HG03280 (cell line): ENCODE measurements around the gene ATG16L2.
"Not testable (repeated sequence)": the region's sequence is repeated elsewhere in the genome, so short reads cannot be mapped to it uniquely, and the experiment has no call there.

Source experiments
- ATAC-seq: cut with Tn5 transposase; IDR thresholded peaks from one replicate; pipeline ENCODE4 v1.9.1; 2021; ENCODE audit warnings: mild to moderate bottlenecking, moderate library complexity; ENCODE audit not compliant: unreplicated experiment

The ATG16L2 gene

DNA sequence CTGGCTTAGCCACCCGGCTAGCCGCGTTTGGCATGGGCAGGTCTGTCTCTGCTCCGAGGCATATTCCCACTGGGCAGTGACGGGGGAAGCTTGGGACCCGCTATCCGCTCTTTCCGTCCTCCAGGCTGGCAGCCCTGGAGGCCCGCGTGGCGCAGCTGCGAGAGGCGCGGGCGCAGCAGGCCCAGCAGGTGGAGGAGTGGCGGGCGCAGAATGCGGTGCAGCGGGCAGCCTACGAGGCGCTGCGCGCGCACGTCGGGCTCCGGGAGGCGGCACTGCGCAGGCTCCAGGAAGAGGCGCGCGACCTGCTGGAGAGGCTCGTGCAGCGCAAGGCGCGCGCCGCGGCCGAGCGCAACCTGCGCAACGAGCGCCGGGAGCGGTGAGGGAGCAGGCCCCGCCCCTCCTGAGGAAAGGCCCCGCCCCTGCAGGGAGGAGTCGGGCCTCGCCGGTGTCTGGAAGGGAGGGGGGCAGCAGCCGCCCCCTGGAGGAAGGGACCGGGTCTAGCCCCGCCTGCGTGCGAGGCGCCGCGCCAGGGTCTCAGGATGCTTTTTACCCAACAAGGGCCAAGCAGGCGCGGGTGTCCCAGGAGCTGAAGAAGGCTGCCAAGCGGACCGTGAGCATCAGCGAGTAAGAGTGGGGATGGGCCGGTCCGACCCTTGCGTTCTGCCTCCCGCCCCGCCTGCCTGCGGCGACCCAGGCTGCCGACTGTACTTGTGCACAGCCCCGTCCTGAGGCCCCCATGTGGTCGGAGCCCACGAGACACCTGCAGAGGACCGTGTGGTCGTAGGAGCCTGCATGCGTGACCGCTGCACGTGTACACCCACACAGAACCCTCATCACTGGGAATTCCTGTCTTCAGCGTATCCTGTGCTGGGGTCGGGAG is 7.9 kb downstream of the ATG16L2 start:
- ATAC-seq, result no peak

DNA sequence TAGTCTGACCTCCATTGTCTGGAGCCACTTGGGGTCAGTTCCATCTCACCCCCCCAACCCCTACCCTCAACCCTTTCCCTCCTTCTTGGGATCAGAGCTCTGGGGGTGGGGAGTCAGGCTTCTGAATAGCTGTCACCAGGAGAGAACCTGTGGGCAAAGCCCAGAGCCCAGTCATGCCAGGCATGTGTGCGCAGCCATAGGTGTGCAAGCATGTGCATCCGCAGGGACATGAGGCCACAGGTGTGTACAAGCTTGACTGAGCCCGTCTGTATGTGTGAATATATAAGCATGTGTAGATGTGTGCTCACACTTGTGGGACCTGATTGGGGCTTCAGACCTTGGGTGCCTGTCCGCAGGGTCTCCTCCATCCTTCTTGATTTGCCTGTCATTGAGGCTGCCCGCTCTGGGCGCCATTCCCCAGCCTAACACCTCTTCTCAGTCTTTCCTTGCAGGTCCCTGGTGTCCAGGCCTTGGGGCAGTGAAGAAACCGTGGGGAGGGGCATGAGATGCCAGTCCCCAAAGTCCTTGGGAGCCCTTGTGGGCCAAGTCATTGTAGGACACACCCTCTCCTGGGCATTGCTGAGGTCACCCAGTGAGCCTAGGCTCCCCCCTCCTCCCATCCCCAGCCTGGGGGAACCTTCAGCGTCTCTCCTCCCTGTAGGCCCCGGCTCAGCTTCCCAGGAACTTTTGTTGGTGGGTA is 9.0 kb downstream of the ATG16L2 start:
- no peak for ATAC-seq

DNA sequence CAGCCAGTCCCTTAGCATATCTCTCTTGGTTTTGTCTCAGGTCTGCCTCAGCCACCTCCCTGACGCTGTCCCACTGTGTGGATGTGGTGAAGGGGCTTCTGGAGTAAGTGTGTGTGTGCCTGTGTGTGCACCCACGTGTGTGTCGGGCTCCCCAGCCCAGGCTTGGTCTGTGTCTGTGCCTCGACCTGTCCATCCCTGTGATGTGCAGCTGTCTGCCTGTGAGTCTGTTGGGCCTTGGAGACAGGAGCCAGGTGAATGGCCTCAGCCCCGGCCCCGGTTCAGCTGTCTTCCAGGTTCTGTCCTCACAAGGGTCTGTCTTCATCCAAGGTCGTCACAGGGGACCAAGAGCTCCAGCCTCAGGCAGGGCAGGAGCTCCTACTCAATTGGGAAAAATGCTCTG is 9.8 kb downstream of the ATG16L2 start:
- no peak for ATAC-seq

DNA sequence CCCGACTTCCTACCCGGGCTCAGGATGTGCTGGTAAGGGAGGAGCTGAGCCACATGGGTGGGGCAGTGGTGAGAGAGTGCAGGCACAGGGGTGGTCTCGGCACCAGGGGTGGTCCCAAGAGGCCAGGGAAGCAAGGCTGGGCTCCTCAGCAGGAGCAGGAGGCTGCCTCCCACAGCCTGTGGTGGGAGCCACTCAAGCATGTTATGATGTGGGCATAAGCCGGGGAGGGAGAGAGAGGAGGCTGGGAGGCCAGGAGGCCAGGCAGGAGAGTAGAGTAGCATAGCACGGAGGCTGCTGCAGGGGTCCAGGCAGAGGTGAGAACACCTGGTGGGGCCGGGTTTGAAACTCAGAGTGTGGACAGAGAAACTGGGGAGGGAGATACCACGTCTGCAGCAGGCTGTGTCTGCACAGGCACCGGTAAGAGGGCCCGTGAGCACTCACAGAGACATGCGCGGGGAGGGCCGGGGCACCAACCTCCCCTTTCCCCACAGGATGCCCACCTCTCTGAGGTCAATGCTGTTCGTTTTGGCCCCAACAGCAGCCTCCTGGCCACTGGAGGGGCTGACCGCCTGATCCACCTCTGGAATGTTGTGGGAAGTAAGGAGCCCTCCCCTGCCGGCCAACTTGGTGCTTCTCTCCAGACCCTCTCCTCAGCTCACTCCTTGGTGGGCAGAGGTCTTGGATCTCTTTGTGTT is 10.7 kb downstream of the ATG16L2 start:
- ATAC-seq, result no peak

DNA sequence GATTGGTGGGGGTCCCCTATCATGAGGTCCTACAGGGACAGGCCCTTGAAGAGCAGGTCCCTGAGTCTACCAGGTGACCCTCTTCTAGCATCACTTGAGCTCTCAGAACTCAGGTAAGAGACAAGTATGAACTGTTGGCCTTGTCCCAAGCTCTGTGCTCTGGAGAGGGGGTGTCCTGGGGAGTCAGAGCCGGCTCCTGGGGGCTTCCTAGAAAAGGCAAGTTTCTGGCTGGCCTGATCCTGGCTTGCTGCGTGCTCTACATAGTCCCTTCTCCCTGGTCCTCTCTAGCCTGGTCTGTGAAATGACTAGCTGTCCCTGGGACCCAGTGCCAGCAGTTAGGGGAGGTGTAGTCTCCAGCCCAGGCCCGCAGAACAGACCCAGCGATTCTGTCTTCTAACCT is 11.4 kb downstream of the ATG16L2 start:
- no peak for ATAC-seq

DNA sequence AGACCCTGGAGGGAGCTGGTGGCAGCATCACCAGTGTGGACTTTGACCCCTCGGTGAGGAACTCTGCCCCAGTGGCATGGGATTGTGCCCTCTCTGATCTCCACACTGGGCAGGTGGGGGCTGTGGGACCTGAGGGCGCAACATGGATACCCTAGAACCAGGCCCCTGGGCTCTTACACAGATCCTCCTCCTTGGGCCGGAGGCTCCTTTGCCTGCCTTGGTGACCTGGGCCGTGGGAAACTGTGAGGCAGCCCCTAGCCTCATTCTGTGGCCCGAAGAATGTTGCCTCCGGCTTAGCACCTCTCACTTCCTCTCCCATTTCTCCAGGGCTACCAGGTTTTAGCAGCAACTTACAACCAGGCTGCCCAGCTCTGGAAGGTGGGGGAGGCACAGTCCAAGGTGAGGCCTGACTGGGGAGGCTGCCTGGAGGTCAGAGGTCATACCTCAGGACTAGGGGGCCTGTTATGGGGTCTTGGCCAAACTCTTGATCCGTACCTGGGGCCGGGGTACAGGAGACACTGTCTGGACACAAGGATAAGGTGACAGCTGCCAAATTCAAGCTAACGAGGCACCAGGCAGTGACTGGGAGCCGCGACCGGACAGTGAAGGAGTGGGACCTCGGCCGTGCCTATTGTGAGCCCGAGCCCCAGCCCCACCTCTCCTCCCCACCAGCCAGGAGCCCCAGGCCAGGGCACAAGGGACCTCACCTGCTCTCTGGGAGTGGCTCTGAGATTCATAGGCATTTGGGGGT is 12.2 kb downstream of the ATG16L2 start:
- ATAC-seq, result no peak

DNA sequence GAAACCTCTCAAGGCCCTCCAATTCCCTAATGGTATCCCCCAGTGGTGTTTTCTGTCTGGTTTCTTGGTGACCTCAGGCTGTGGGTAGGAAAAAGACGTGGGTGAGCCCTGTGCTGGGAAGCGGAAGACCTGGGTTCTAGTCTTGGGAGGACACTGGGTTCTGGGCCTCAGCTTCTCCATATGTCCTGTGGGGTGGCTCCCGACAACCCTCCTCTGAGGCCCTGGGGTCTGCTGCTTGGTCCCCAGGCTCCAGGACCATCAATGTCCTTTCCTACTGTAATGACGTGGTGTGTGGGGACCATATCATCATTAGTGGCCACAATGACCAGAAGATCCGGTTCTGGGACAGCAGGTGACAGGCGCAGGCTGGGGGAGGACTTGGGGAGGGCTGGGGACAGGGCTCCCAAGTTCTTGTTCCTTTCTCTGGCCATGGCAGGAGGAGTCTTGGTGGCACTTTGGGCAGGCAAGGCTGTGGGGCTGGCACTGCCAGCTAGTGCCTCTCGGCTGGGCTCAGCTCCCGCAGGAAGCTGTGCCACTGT is 12.8 kb downstream of the ATG16L2 start:
- ATAC-seq, result no peak

DNA sequence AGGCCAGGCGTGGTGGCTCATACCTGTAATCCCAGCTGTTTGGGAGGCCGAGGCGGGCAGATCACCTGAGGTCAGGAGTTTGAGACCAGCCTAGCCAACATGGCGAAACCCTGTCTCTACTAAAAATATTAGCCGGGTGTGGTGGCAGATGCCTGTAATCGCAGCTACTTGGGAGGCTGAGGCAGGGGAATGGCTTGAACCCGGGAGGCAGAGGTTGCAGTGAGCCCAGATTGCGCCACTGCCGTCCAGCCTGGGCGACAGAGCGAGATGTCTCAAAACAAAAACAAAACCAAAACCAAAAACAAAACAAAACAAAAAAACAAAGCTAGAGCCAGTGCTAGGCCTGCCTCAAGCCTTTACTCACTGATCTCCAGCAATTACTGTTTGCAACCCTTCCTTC is 13.4 kb downstream of the ATG16L2 start:
- not testable (repeated sequence) for ATAC-seq

DNA sequence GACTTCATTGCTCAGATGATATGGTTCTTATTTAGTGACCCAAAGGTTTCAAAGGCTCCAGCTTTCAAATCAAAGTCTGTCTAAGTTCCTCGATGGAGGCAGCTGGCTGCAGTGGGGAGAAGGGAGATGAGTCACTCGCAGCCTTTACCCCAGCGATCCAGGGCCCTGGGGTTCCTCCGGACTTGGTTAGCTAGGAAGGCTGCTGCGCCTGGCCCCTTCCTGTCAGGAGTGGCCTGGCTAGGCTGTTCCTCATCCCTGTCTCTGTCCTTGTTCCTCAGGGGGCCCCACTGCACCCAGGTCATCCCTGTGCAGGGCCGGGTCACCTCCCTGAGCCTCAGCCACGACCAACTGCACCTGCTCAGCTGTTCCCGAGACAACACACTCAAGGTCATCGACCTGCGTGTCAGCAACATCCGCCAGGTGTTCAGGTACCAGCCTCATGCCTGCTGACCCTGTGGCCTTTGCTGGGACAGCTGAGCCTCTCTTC is 13.9 kb downstream of the ATG16L2 start:
- no peak for ATAC-seq

DNA sequence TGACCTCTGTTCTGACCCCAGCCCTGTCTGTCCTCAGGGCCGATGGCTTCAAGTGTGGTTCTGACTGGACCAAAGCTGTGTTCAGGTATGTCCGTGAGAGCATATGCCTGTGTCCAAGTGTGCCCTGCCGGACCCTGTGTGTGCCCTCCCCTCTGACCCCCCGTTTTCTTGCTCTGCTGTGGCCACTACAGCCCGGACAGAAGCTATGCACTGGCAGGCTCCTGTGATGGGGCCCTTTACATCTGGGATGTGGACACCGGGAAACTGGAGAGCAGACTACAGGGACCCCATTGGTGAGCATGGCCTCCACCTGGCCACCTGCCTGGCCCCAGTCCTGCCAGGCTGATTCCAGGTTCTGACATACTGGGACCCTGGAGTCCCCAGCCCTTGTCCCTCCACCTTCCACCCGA is 14.5 kb downstream of the ATG16L2 start:
- no peak for ATAC-seq

DNA sequence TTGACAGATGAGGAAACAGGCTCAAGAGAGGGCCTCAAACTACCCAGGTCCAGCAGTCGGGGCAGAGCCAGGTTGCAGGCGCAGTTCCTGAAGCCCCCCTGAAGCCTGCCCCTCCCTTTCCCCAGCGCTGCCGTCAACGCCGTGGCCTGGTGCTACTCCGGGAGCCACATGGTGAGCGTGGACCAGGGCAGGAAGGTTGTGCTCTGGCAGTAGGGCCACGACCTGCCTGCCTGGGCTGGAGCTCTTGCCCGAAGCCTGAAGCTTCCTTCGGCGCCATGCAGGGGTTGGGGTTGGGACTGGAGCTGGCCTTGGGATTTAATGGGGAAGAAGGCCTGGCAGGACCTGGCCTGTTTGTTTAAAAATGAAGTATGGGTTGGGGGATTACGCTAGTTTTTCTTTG is 15.0 kb downstream of the ATG16L2 start:
- no peak for ATAC-seq

DNA sequence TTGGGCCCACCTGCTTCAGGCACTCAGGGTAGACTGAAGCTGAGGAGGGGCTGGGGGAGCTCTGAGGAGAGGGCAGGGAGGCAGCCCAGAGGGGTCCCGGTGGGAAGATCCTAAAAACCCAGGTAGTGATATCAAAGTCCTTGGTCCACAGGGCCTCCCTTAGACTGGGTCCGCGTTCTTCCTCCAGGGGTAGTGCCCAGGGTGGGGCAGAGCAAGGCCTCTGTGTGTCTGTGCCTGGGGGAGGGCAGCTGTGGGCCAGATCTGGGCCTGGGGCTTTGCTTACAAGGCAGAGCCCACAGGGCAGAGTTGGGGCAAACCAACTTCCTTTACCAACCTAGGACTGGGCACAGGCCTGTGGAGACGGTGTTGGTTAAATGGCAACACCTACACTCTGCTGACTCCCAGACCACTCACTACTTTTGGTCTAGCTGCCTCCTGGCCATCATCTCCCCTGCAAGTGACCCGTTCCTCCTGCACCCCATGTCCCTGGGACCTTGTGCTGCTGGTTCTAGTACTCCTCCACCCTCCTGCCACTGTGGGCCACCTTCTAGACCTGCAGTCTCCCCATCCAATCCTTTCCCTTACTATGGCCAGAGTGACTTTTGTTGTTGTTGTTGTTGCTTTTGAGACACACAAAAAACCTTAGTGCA is 15.8 kb downstream of the ATG16L2 start:
- ATAC-seq, result no peak

DNA sequence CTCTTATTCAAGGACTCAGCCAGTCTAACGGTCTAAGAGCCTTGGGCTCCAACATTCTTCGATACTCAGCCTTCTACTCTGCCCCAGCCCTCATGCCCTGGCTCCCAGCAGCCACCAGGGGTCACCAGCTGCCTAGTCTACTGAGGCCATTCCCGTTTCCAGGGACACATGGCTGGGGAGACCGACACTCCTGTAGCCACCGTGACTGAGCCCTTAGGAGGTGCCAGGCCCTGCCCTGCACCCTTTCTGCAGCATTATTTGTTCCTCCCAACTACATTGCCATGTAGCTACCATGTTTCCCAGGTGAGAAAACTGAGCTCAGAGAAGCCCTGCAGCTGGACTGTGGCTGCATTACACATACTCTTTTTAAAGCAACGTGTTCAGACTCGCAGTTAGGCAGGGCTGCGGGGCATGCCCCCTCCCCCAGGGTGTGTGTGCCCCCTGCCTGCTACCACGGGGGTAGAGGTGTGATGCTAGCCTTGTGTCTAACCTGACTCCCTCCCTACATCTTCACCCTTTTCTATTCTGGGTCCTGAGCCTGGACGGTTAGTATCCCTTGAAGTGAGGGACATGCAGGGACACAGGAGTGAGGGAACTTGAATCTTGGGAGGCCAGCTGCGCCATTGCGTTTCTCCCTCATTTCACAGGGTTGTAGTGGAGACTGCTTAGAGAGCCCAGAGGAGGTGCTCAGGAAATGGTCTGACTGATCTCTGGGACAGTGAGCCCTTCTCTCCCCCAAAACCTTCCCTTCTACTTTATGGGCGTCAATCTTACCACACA is 17.5 kb downstream of the ATG16L2 start:
- no peak for ATAC-seq

DNA sequence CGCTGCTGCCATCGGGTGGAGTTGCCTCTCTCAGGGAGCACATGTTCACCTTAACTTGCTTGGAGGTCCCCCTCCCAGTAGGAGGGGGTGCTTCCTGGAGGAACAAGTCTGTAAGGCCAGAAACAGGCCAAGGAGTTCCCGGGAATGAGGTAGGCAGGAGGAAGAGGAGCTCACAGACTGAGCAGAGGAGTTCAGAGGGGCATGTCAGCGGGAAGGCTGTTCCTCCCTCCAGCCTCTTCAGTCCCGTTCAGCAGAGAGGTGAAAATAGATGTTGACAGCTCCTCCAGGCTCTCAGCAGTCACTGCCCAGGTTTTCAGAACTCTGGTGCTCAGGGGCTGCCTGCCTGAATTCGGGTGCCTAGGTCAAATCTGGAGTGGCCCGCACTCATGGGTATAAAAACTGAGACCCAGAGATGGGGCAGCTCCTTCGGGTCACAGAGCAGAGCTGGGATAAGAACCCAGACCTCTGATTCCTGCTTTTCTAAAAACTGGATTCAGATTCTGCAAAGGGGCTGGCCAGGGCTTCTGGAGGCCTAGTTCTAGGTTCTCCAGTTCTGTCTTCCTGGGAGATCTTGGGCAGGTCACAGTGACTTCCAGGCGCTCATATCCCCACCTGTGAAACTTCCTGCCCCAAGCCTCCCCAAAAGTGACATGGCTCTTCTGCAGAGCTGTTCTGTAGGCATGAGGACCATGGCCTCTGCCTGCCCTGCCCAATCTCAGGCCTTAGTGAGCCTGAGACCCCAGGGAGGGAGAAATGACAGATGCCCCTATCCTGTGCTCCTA is 18.3 kb downstream of the ATG16L2 start:
- no peak for ATAC-seq

DNA sequence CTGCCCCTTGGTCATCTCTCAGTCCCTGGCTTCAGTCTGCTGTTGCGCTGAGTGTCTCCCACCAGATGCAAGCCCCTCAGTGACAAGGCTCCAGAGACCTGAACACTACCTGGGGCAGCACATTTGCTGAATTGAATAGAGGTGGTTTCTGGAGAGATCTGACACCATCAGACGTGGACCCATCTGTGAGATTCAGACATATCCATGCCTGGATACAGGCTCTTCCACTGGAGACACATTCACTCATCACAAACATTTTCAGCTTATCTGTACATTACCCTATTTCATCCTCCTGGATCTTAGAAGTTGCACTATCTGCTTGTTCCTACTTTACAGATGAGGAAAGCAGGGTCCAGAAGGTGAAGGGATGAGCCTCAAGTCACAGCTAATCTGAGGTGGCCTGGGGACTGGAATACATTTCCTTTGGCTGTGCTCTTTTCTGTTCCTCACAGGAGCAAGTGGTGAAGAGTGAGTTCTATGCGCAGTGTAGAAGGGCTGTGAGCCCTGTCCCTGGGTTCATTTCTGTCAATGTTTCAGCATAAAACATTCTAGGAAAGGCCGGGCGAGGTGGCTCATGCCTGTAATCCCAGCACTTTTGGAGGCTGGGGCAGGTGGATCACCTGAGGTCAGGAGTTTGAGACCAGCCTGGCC is 19.0 kb downstream of the ATG16L2 start:
- ATAC-seq, result no peak

DNA sequence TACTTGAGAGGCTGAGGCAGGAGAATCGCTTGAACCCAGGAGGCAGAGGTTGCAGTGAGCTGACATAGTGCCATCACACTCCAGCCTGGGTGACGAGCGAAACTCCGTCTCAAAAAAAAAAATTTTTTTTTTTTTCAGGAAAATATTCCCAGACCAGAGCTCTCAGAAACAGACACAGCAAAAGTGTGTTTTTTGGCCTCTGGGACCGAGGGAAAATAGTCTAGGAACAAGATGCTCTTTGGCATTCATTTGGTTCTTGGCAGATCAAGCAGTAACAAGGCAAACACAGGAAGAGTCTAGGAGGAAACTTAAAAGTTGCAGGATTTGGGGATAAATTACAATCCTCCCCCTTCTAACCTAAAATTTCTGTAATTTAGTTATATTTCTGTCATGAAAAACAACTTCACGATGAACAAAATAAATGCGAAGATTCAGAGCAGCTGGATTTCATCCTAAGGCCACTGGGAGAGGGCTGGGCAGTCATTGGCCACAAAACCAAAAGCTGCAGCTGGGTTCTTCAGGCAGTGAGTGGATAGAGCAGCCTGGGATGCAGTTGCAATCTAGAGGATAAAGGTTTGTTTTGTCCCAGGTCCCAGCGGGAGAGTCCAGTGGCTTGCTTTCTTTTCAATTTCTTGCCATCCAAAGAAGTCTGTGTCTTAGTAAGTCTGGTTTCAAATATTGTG is 19.7 kb downstream of the ATG16L2 start:
- ATAC-seq, result no peak

DNA sequence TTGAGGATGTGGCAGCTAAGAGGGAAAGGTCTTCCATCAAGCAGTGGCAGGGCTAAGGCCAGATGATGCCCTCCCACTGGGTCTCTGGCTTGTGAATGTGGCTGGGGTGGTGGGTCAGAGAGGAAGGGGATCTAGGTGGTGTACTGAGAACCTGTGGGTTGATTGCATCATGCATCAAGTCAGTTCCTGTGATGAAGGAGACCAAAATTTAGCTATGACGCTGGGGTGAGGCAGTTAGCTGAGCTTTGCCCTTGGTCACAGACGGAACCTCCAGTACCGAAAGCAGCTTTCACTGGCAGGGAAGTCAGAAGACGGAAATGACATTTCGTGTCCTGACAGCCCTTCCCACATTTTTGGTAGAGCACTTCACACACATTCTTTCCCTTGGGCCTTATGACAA is 20.7 kb downstream of the ATG16L2 start:
- ATAC-seq, result no peak
